GM12865 (cell line): ENCODE results near the gene CFAP61.
"Not testable (repeated sequence)": the region's sequence is repeated elsewhere in the genome, so short reads cannot be mapped to it uniquely, and the experiment has no call there.

Experiments
- DNase-seq: peaks from one replicate; pipeline ENCODE4 v3.0.0; 2010; ENCODE audit warnings: low read depth
- H3K4me3 ChIP-seq: 2 replicates; pipeline ENCODE4 v1.5.1; 2011; ENCODE audit warnings: mild to moderate bottlenecking, low read depth, low read length, control low read depth
- CTCF ChIP-seq: IDR thresholded peaks from 2 replicates; pipeline ENCODE4 v1.5.1; 2011; ENCODE audit warnings: low read length, control low read depth, low read depth, inconsistent platforms; ENCODE audit not compliant: insufficient read depth; ENCODE audit errors: missing control alignments

Gene CFAP61

GRCh38 chr20:20233041-20233514 is 180.7 kb downstream of the CFAP61 start:
- no peak for TF ChIP-seq CTCF
- peak; percentile 73 for DNase-seq
- no peak overlapping the region for H3K4me3 ChIP-seq

- no peak overlapping the region for H3K4me3 ChIP-seq
- DNase-seq = no peak
- no peak for TF ChIP-seq CTCF
Observed at GRCh38 chr20:20235681-20236080, 183.3 kb downstream of the CFAP61 start.

GRCh38 chr20:20237093-20237959 is 185.0 kb downstream of the CFAP61 start:
- peak; percentile 80 for TF ChIP-seq CTCF
- peak; percentile 59 for DNase-seq
- H3K4me3 ChIP-seq = no peak overlapping the region

GRCh38 chr20:20241976-20242375 is 189.6 kb downstream of the CFAP61 start:
- no peak for TF ChIP-seq CTCF
- no peak for DNase-seq
- H3K4me3 ChIP-seq = no peak overlapping the region

GRCh38 chr20:20244384-20244783 is 192.1 kb downstream of the CFAP61 start:
- not testable (repeated sequence) for H3K4me3 ChIP-seq, DNase-seq

GRCh38 chr20:20246996-20247633 is 194.8 kb downstream of the CFAP61 start:
- no peak for DNase-seq
- H3K4me3 ChIP-seq = no peak overlapping the region
- no peak for TF ChIP-seq CTCF

- DNase-seq = peak; percentile 73
Observed at GRCh38 chr20:20248620-20249200, 196.4 kb downstream of the CFAP61 start.

More at GRCh38 chr20:20248620-20249200, 196.4 kb downstream of the CFAP61 start:
- no peak for TF ChIP-seq CTCF
- no peak overlapping the region for H3K4me3 ChIP-seq
